ENCODE data around the gene SPATA17. TPM values are rescaled to one million over a fixed set of nuclear protein-coding genes. Genes with fewer than 3 reads are reported as not detected.
A peak's percentile ranks its signal among the peaks of the same experiment; 100 is the strongest.

The SPATA17 gene
- polyA plus RNA-seq, 1 donor (not counting 4 experiments of a cell fraction or from before 2014, with no cell fraction given), result 1.8 TPM

GRCh38 chr1:217712925-217713597, 81.9 kb downstream of the SPATA17 start:
- no peak for TF ChIP-seq CTCF (optimal IDR thresholded peaks at IDR 0.05 in 1 of 3, IDR thresholded peaks at IDR 0.05 in 1 of 3, conservative IDR thresholded peaks at IDR 0.05 in 1 of 3; ENCODE audit: extremely low read depth in 1 of 3, insufficient read depth in 2 of 3, low read length in 3 of 3)
- no peak for TF ChIP-seq EZH2 (IDR thresholded peaks at IDR 0.05; ENCODE audit: low read length)
- no peak for FAIRE-seq
- H2AFZ ChIP-seq (ENCODE audit: control insufficient read depth, low read length), result no peak overlapping the region

GRCh38 chr1:217715681-217716080, 84.5 kb downstream of the SPATA17 start:
- FAIRE-seq (no peak), DNase-seq (ENCODE audit: low read depth, low spot score) (no peak)
- H3K9ac ChIP-seq (ENCODE audit: control insufficient read depth, extremely low read depth, insufficient read depth, low read length), result no peak overlapping the region
- no peak overlapping the region for H3K4me2 ChIP-seq (ENCODE audit: control insufficient read depth, extremely low read depth, insufficient read depth, low read depth, low read length)
- no peaks in the 10 kb centered on the region for H3K36me3 ChIP-seq (ENCODE audit: control insufficient read depth in 2 of 2, extremely low read depth in 1 of 2, insufficient read depth in 2 of 2, low read length in 2 of 2)
- no peaks in the 10 kb centered on the region for H3K27me3 ChIP-seq (ENCODE audit: control insufficient read depth, extremely low read depth, insufficient read depth, low read length)
- H3K79me2 ChIP-seq (ENCODE audit: control insufficient read depth, insufficient read depth, low read length), result no peaks in the 10 kb centered on the region
- dilution Hi-C loops (cut with MboI; ENCODE audit: extremely low pct_ligation_motif_present, low sequenced_read_pairs), result no loop called here
- H3K9me3 ChIP-seq (ENCODE audit: control insufficient read depth, low read depth, low read length), result no peaks in the 10 kb centered on the region
- no peaks in the 10 kb centered on the region for H3K9me1 ChIP-seq (ENCODE audit: control insufficient read depth, extremely low read depth, insufficient read depth, low read length)
- no peak overlapping the region for H2AFZ ChIP-seq (ENCODE audit: control insufficient read depth, low read length)
- no peak overlapping the region for H3K27ac ChIP-seq (ENCODE audit: control insufficient read depth, insufficient read depth, low read length)
- TF ChIP-seq EZH2 (IDR thresholded peaks at IDR 0.05; ENCODE audit: low read length), result no peak
- TF ChIP-seq CTCF (optimal IDR thresholded peaks at IDR 0.05 in 1 of 3, IDR thresholded peaks at IDR 0.05 in 1 of 3, conservative IDR thresholded peaks at IDR 0.05 in 1 of 3; ENCODE audit: extremely low read depth in 1 of 3, insufficient read depth in 2 of 3, low read length in 3 of 3), result no peak
- H4K20me1 ChIP-seq (ENCODE audit: control insufficient read depth, extremely low read depth, insufficient read depth, low read length), result no peaks in the 10 kb centered on the region
- H3K4me3 ChIP-seq (ENCODE audit: control insufficient read depth in 2 of 3, extremely low read depth in 1 of 3, insufficient read depth in 2 of 3, low read depth in 1 of 3, low read length in 3 of 3), result no peak overlapping the region
- peaks cover 3% of the 10 kb centered on the region for H3K4me1 ChIP-seq (ENCODE audit: control insufficient read depth, extremely low read depth, insufficient read depth, low read length)

More at GRCh38 chr1:217712925-217713597, 81.9 kb downstream of the SPATA17 start:
- Histone ChIP-seq H3K9me3 (ENCODE audit: control insufficient read depth, low read depth, low read length) (no peaks in the 10 kb centered on the region), H3K4me3 (ENCODE audit: control insufficient read depth in 2 of 3, extremely low read depth in 1 of 3, insufficient read depth in 2 of 3, low read depth in 1 of 3, low read length in 3 of 3) (no peak overlapping the region), H3K9ac (ENCODE audit: control insufficient read depth, extremely low read depth, insufficient read depth, low read length) (no peak overlapping the region), H3K4me2 (ENCODE audit: control insufficient read depth, extremely low read depth, insufficient read depth, low read depth, low read length) (peak overlapping the region; percentile 6), H3K4me1 (ENCODE audit: control insufficient read depth, extremely low read depth, insufficient read depth, low read length) (peaks cover 3% of the 10 kb centered on the region), H3K27me3 (ENCODE audit: control insufficient read depth, extremely low read depth, insufficient read depth, low read length) (no peaks in the 10 kb centered on the region), H4K20me1 (ENCODE audit: control insufficient read depth, extremely low read depth, insufficient read depth, low read length) (no peaks in the 10 kb centered on the region), H3K36me3 (ENCODE audit: control insufficient read depth in 2 of 2, extremely low read depth in 1 of 2, insufficient read depth in 2 of 2, low read length in 2 of 2) (no peaks in the 10 kb centered on the region), H3K79me2 (ENCODE audit: control insufficient read depth, insufficient read depth, low read length) (no peaks in the 10 kb centered on the region), H3K27ac (ENCODE audit: control insufficient read depth, insufficient read depth, low read length) (no peak overlapping the region), H3K9me1 (ENCODE audit: control insufficient read depth, extremely low read depth, insufficient read depth, low read length) (no peaks in the 10 kb centered on the region)
- no peak for DNase-seq (ENCODE audit: low read depth, low spot score)
- dilution Hi-C loops (cut with MboI; ENCODE audit: extremely low pct_ligation_motif_present, low sequenced_read_pairs), result no loop called here
